ENCODE results near the gene HTT. TPM values are rescaled to one million over a fixed set of nuclear protein-coding genes. Genes with fewer than 3 reads are reported as not detected.
"Not testable (repeated sequence)": the region's sequence is repeated elsewhere in the genome, so short reads cannot be mapped to it uniquely, and the experiment has no call there.

The HTT gene
- total RNA-seq, 1 donor from 2014 or later = 242 TPM

- DNase-seq (no peak), ATAC-seq (ENCODE audit: low read depth) (no peak)
- no peak for TF ChIP-seq CTCF (IDR thresholded peaks at IDR 0.05)
- Mint-ChIP-seq H3K9me3 (peaks cover 17% of the 10 kb centered on the region), H3K27me3 (no peaks in the 10 kb centered on the region), H3K4me1 (peaks cover 3% of the 10 kb centered on the region), H3K36me3 (ENCODE audit: low read depth) (peaks cover 95% of the 10 kb centered on the region), H3K27ac (no peak overlapping the region), H3K4me3 (no peak overlapping the region)
- ChIA-PET POLR2A (no interaction called here), CTCF (no interaction called here)
- intact Hi-C loops (cut with micrococcal nuclease) = no loop called here
Measured at GRCh38 chr4:3160438-3160837, 86.0 kb downstream of the HTT start.

GRCh38 chr4:3161044-3161443, 86.6 kb downstream of the HTT start:
- H3K36me3 Mint-ChIP-seq (ENCODE audit: low read depth) = peaks cover 98% of the 10 kb centered on the region
- H3K4me3 Mint-ChIP-seq; POLR2A ChIA-PET; H3K27me3 Mint-ChIP-seq; intact Hi-C loops (cut with micrococcal nuclease); H3K4me1 Mint-ChIP-seq; CTCF ChIA-PET; H3K27ac Mint-ChIP-seq; DNase-seq; ATAC-seq (ENCODE audit: low read depth): not testable (repeated sequence)
- peaks cover 17% of the 10 kb centered on the region for H3K9me3 Mint-ChIP-seq

GRCh38 chr4:3166434-3166833, 92.0 kb downstream of the HTT start:
- Mint-ChIP-seq H3K36me3 (ENCODE audit: low read depth) (peaks cover 94% of the 10 kb centered on the region), H3K9me3 (peaks cover 16% of the 10 kb centered on the region)
- intact Hi-C loops (cut with micrococcal nuclease); ATAC-seq (ENCODE audit: low read depth); POLR2A ChIA-PET; H3K4me3 Mint-ChIP-seq; DNase-seq; CTCF ChIA-PET; H3K27me3 Mint-ChIP-seq; H3K4me1 Mint-ChIP-seq; H3K27ac Mint-ChIP-seq: not testable (repeated sequence)

- no peak for TF ChIP-seq CTCF (IDR thresholded peaks at IDR 0.05)
- ATAC-seq (ENCODE audit: low read depth) (peak; percentile 79), DNase-seq (no peak)
- peaks cover 6% of the 10 kb centered on the region for H3K4me1 Mint-ChIP-seq
- CTCF ChIA-PET = no interaction called here
- H3K4me3 Mint-ChIP-seq = no peak overlapping the region
- POLR2A ChIA-PET = no interaction called here
- intact Hi-C loops (cut with micrococcal nuclease) = no loop called here
- peaks cover 8% of the 10 kb centered on the region for H3K9me3 Mint-ChIP-seq
- H3K27ac Mint-ChIP-seq = peak overlapping the region; percentile 62
- no peaks in the 10 kb centered on the region for H3K27me3 Mint-ChIP-seq
- peaks cover 93% of the 10 kb centered on the region for H3K36me3 Mint-ChIP-seq (ENCODE audit: low read depth)
Measured at GRCh38 chr4:3168029-3168428, 93.5 kb downstream of the HTT start.

GRCh38 chr4:3174371-3175338, 100.2 kb downstream of the HTT start:
- no peak overlapping the region for H3K27ac Mint-ChIP-seq
- H3K27me3 Mint-ChIP-seq = no peaks in the 10 kb centered on the region
- ChIA-PET CTCF (no interaction called here), POLR2A (no interaction called here)
- H3K4me1 Mint-ChIP-seq = no peaks in the 10 kb centered on the region
- no peak for DNase-seq
- H3K36me3 Mint-ChIP-seq (ENCODE audit: low read depth) = peaks cover 97% of the 10 kb centered on the region
- intact Hi-C loops (cut with micrococcal nuclease) = loop anchor here (2.0 kb wide), 1 partner anchor 18 kb away; no protein-coding TSS in a partner anchor
- no peak overlapping the region for H3K4me3 Mint-ChIP-seq
- no peaks in the 10 kb centered on the region for H3K9me3 Mint-ChIP-seq
- no peak for ATAC-seq (ENCODE audit: low read depth)
- no peak for TF ChIP-seq CTCF (IDR thresholded peaks at IDR 0.05)

- CTCF ChIA-PET = no interaction called here
- no peaks in the 10 kb centered on the region for H3K9me3 Mint-ChIP-seq
- H3K36me3 Mint-ChIP-seq (ENCODE audit: low read depth) = peaks cover 94% of the 10 kb centered on the region
- DNase-seq (no peak), ATAC-seq (ENCODE audit: low read depth) (no peak)
- no peak overlapping the region for H3K27ac Mint-ChIP-seq
- no peaks in the 10 kb centered on the region for H3K27me3 Mint-ChIP-seq
- H3K4me1 Mint-ChIP-seq = no peaks in the 10 kb centered on the region
- intact Hi-C loops (cut with micrococcal nuclease) = no loop called here
- H3K4me3 Mint-ChIP-seq = no peak overlapping the region
- TF ChIP-seq CTCF (IDR thresholded peaks at IDR 0.05) = no peak
- POLR2A ChIA-PET = no interaction called here
Measured at GRCh38 chr4:3176367-3177229, 102.1 kb downstream of the HTT start.

Measured in activated B cell treated with CpG ODN at 0.5 μM for 24 hours (primary cell).